GM18520 (cell line): ENCODE results near the gene PDHB.
A peak's percentile ranks its signal among the peaks of the same experiment; 100 is the strongest.

Experiments
- ATAC-seq: cut with Tn5 transposase; IDR thresholded peaks from one replicate; pipeline ENCODE4 v1.9.1; 2021; ENCODE audit not compliant: unreplicated experiment

The PDHB gene

GRCh38 chr3:58433400-58434167 is at the start of gene PDHB:
Gene PDHB (minus strand): TSS chr3:58433832. CDS start chr3:58433809, 23 bp downstream.
- ATAC-seq: peak; percentile 93

GRCh38 chr3:58482917-58483636 is 49.4 kb upstream of the PDHB start:
- ATAC-seq: no peak

- no peak for ATAC-seq
Measured at GRCh38 chr3:58480309-58480708, 46.7 kb upstream of the PDHB start.

GRCh38 chr3:58478781-58479180 is 45.1 kb upstream of the PDHB start:
- ATAC-seq: no peak

GRCh38 chr3:58474967-58475578 is 41.4 kb upstream of the PDHB start:
- ATAC-seq: no peak

- ATAC-seq: no peak
Measured at GRCh38 chr3:58474348-58474911, 40.8 kb upstream of the PDHB start.

GRCh38 chr3:58473275-58473674 is 39.6 kb upstream of the PDHB start:
- no peak for ATAC-seq

- ATAC-seq: no peak
Measured at GRCh38 chr3:58471025-58471887, 37.6 kb upstream of the PDHB start.

- no peak for ATAC-seq
Measured at GRCh38 chr3:58470363-58471024, 36.9 kb upstream of the PDHB start.

- no peak for ATAC-seq
Measured at GRCh38 chr3:58469096-58469495, 35.5 kb upstream of the PDHB start.

GRCh38 chr3:58466899-58467563 is 33.4 kb upstream of the PDHB start:
- ATAC-seq: no peak

- no peak for ATAC-seq
Measured at GRCh38 chr3:58464866-58465265, 31.2 kb upstream of the PDHB start.

GRCh38 chr3:58463942-58464271 is 30.3 kb upstream of the PDHB start:
- no peak for ATAC-seq

GRCh38 chr3:58463181-58463941 is 29.7 kb upstream of the PDHB start:
- peak; percentile 75 for ATAC-seq

GRCh38 chr3:58462829-58463180 is 29.2 kb upstream of the PDHB start:
- no peak for ATAC-seq

GRCh38 chr3:58459160-58459559 is 25.5 kb upstream of the PDHB start:
- ATAC-seq: no peak

GRCh38 chr3:58452176-58452575 is 18.5 kb upstream of the PDHB start:
- no peak for ATAC-seq

GRCh38 chr3:58441514-58442450 is 8.2 kb upstream of the PDHB start:
- no peak for ATAC-seq
